Neural cell (in vitro differentiated cells): Measurements from ENCODE around the gene UBAP2L. TPM values are rescaled to one million over a fixed set of nuclear protein-coding genes. Genes with fewer than 3 reads are reported as not detected.

Experiments
- H2AFZ ChIP-seq: fragments of 200-600, 300-800 bp; sonication (generic), shearing (Covaris generic); 2 replicates; pipeline ENCODE4 v1.6.0; 2014; ENCODE audit warnings: low read depth, mild to moderate bottlenecking, antibody characterized with exemption, low read length, moderate library complexity
- H3F3A ChIP-seq: fragments of 200-600 bp; shearing (Covaris generic); 2 replicates; pipeline ENCODE4 v1.6.1; 2016; ENCODE audit warnings: mild to moderate bottlenecking, moderate library complexity, mixed read lengths, antibody characterized with exemption, low read length; ENCODE audit not compliant: insufficient read depth, poor library complexity, severe bottlenecking
- H3K27ac ChIP-seq: fragments of 200-600, 300-800 bp; sonication (generic), shearing (Covaris generic); 2 replicates; pipeline ENCODE4 v1.5.1; 2014; ENCODE audit warnings: mild to moderate bottlenecking, low read length, moderate library complexity
- H3K27me3 ChIP-seq: fragments of 300-800, 200-600 bp; sonication (generic), shearing (Covaris generic); 2 replicates; pipeline ENCODE4 v1.6.0; 2014; ENCODE audit warnings: mild to moderate bottlenecking, low read depth, low read length, moderate library complexity; ENCODE audit not compliant: insufficient read depth
- H3K36me3 ChIP-seq: fragments of 300-800, 200-600 bp; sonication (generic), shearing (Covaris generic); 2 replicates; pipeline ENCODE4 v1.5.1; 2014; ENCODE audit warnings: mild to moderate bottlenecking, antibody characterized with exemption, low read length, moderate library complexity; ENCODE audit not compliant: insufficient read depth
- H3K4me2 ChIP-seq: fragments of 300-800, 200-600 bp; sonication (generic), shearing (Covaris generic); 2 replicates; pipeline ENCODE4 v1.6.0; 2014; ENCODE audit warnings: mild to moderate bottlenecking, low read length
- H3K4me3 ChIP-seq: fragments of 300-800, 200-600 bp; sonication (generic), shearing (Covaris generic); 2 replicates; pipeline ENCODE4 v1.5.1; 2014; ENCODE audit warnings: mild to moderate bottlenecking, low read length, moderate library complexity
- H3K79me2 ChIP-seq: fragments of 200-600 bp; shearing (Covaris generic); replicated peaks from 2 replicates; pipeline ENCODE4 v1.6.0; 2014; ENCODE audit warnings: mild to moderate bottlenecking, low read length, moderate library complexity; ENCODE audit not compliant: insufficient read depth
- H3K9ac ChIP-seq: fragments of 300-800, 200-600 bp; sonication (generic), shearing (Covaris generic); 2 replicates; pipeline ENCODE4 v1.6.1; 2016; ENCODE audit warnings: mild to moderate bottlenecking, low read length, mixed read lengths
- H3K9me2 ChIP-seq: fragments of 200-600 bp; shearing (Covaris generic); 2 replicates; pipeline ENCODE4 v1.6.1; 2016; ENCODE audit warnings: mild to moderate bottlenecking, low read length, mixed read lengths; ENCODE audit not compliant: insufficient read depth
- H3K9me3 ChIP-seq: fragments of 200-600, 300-800 bp; sonication (generic), shearing (Covaris generic); 2 replicates; pipeline ENCODE4 v1.6.1; 2016; ENCODE audit warnings: mild to moderate bottlenecking, mixed run types, low read length, moderate library complexity, mixed read lengths
- H4K20me1 ChIP-seq: fragments of 200-600 bp; shearing (Covaris generic); 2 replicates; pipeline ENCODE4 v1.6.1; 2016; ENCODE audit warnings: mild to moderate bottlenecking, mixed run types; ENCODE audit not compliant: insufficient read depth
- CTCF ChIP-seq: fragments of 450-650 bp; IDR thresholded peaks from 2 replicates; pipeline ENCODE4 v1.5.1; 2014; ENCODE audit warnings: antibody characterized with exemption, mild to moderate bottlenecking, moderate library complexity; ENCODE audit not compliant: poor library complexity, severe bottlenecking
- EP300 ChIP-seq: fragments of 450-650 bp; conservative IDR thresholded peaks from 2 replicates; pipeline ENCODE4 v1.6.1; 2014; ENCODE audit warnings: antibody characterized with exemption, mild to moderate bottlenecking, moderate library complexity; ENCODE audit not compliant: poor library complexity, severe bottlenecking
- EZH2 ChIP-seq: fragments of 200-600, 300-800 bp; shearing (Covaris generic), sonication (generic); IDR thresholded peaks from 2 replicates; pipeline ENCODE4 v1.6.1; 2014; ENCODE audit warnings: antibody characterized with exemption, low read length, borderline replicate concordance, mild to moderate bottlenecking; ENCODE audit not compliant: insufficient read depth, poor library complexity, severe bottlenecking
- MXI1 ChIP-seq: fragments of 450-650 bp; conservative IDR thresholded peaks from 2 replicates; pipeline ENCODE4 v1.6.1; 2014; ENCODE audit warnings: antibody characterized with exemption, mild to moderate bottlenecking; ENCODE audit not compliant: poor library complexity, severe bottlenecking
- POLR2AphosphoS5 ChIP-seq: IDR thresholded peaks from 2 replicates; pipeline ENCODE4 v1.6.1; 2012
- RAD21 ChIP-seq: fragments of 450-650 bp; conservative IDR thresholded peaks from 2 replicates; pipeline ENCODE4 v1.6.1; 2014; ENCODE audit warnings: antibody characterized with exemption, mild to moderate bottlenecking, moderate library complexity
- SMC3 ChIP-seq: fragments of 450-650 bp; conservative IDR thresholded peaks from 2 replicates; pipeline ENCODE4 v1.6.1; 2014; ENCODE audit warnings: antibody characterized with exemption, mild to moderate bottlenecking, moderate library complexity; ENCODE audit not compliant: poor library complexity
- TAF1 ChIP-seq: IDR thresholded peaks from 2 replicates; pipeline ENCODE4 v1.6.1; 2012; ENCODE audit warnings: low read depth
- polyA plus RNA-seq: library from polyadenylated mRNA; depleted of rRNA; stranded (reverse); fragments of >200 nt; gene quantifications from 2 replicates; pipeline ENCODE4 v1.2.3, GENCODE V29; 2014
- TF ChIP-seq, protein P1 (sequence below): IDR thresholded peaks from 2 replicates; pipeline ENCODE4 v1.6.1; 2012; ENCODE audit warnings: borderline replicate concordance

UBAP2L gene
- polyA plus RNA-seq, 1 donor from 2014 or later: 44.7 TPM

GRCh38 chr1:154218545-154218944, 2.2 kb upstream of the UBAP2L start:
- Histone ChIP-seq H3K4me3 (peak overlapping the region; percentile 76), H2AFZ (no peak overlapping the region)

GRCh38 chr1:154219541-154219940, 1.2 kb upstream of the UBAP2L start:
- peak overlapping the region; percentile 99 for H3K27ac ChIP-seq
- no peaks in the 10 kb centered on the region for H3K36me3 ChIP-seq
- H3K9me3 ChIP-seq: no peaks in the 10 kb centered on the region
- peaks cover 69% of the 10 kb centered on the region for H3K79me2 ChIP-seq
- peaks cover 8% of the 10 kb centered on the region for H3F3A ChIP-seq
- peak overlapping the region; percentile 96 for H3K4me2 ChIP-seq
- no peaks in the 10 kb centered on the region for H4K20me1 ChIP-seq
- H3K27me3 ChIP-seq: no peaks in the 10 kb centered on the region
- H3K4me3 ChIP-seq: peak overlapping the region; percentile 76
- peak overlapping the region; percentile 95 for H3K9ac ChIP-seq
- peak overlapping the region; percentile 79 for H2AFZ ChIP-seq
- no peaks in the 10 kb centered on the region for H3K9me2 ChIP-seq
- TF ChIP-seq, protein P1, sequence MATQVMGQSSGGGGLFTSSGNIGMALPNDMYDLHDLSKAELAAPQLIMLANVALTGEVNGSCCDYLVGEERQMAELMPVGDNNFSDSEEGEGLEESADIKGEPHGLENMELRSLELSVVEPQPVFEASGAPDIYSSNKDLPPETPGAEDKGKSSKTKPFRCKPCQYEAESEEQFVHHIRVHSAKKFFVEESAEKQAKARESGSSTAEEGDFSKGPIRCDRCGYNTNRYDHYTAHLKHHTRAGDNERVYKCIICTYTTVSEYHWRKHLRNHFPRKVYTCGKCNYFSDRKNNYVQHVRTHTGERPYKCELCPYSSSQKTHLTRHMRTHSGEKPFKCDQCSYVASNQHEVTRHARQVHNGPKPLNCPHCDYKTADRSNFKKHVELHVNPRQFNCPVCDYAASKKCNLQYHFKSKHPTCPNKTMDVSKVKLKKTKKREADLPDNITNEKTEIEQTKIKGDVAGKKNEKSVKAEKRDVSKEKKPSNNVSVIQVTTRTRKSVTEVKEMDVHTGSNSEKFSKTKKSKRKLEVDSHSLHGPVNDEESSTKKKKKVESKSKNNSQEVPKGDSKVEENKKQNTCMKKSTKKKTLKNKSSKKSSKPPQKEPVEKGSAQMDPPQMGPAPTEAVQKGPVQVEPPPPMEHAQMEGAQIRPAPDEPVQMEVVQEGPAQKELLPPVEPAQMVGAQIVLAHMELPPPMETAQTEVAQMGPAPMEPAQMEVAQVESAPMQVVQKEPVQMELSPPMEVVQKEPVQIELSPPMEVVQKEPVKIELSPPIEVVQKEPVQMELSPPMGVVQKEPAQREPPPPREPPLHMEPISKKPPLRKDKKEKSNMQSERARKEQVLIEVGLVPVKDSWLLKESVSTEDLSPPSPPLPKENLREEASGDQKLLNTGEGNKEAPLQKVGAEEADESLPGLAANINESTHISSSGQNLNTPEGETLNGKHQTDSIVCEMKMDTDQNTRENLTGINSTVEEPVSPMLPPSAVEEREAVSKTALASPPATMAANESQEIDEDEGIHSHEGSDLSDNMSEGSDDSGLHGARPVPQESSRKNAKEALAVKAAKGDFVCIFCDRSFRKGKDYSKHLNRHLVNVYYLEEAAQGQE: no peak
- TF ChIP-seq SMC3 (no peak), POLR2AphosphoS5 (no peak)

More at GRCh38 chr1:154218545-154218944, 2.2 kb upstream of the UBAP2L start:
- Histone ChIP-seq H3K9me3 (no peaks in the 10 kb centered on the region), H3K27me3 (no peaks in the 10 kb centered on the region), H3K79me2 (peaks cover 62% of the 10 kb centered on the region), H4K20me1 (no peaks in the 10 kb centered on the region), H3K9ac (no peak overlapping the region), H3K9me2 (no peaks in the 10 kb centered on the region), H3F3A (peaks cover 8% of the 10 kb centered on the region), H3K36me3 (no peaks in the 10 kb centered on the region), H3K4me2 (peak overlapping the region; percentile 96), H3K27ac (no peak overlapping the region)
- TF ChIP-seq, protein P1: no peak
- TF ChIP-seq POLR2AphosphoS5: no peak
- no peak for TF ChIP-seq MXI1
- no peak for TF ChIP-seq EP300
- no peak for TF ChIP-seq TAF1
- TF ChIP-seq EZH2: no peak
- TF ChIP-seq CTCF: no peak
- TF ChIP-seq SMC3: no peak
- no peak for TF ChIP-seq RAD21
